Kidney (tissue), 22 donors: ENCODE data around the gene SLC23A1. TPM values are rescaled to one million over a fixed set of nuclear protein-coding genes. Genes with fewer than 3 reads are reported as not detected.
A peak's percentile ranks its signal among the peaks of the same experiment; 100 is the strongest.

Experiments used
- DNase-seq, 5 donors: peaks; one replicate each; pipeline ENCODE4 v3.0.0-alpha.2; 2013 to 2020
- FAIRE-seq: peaks from 2 replicates; lab custom pipeline; 2012; peaks lifted over from hg19 to GRCh38; lab: Jason Lieb, UNC
- H3K27ac ChIP-seq, 2 donors: one replicate each; pipeline ENCODE4 v1.7.0; 2013; ENCODE audit warnings: low read depth in 2 of 2, low read length in 2 of 2, inconsistent platforms in 1 of 2
- H3K27me3 ChIP-seq: one replicate; pipeline ENCODE4 v1.7.1; 2013; ENCODE audit warnings: low read length, inconsistent platforms; ENCODE audit not compliant: control insufficient read depth, insufficient read depth
- H3K36me3 ChIP-seq, 3 donors: one replicate each; pipeline versions ENCODE4 v1.7.0 to v1.7.1; 2013; ENCODE audit warnings: low read length in 3 of 3, control low read depth in 1 of 3, inconsistent platforms in 1 of 3; ENCODE audit not compliant: insufficient read depth in 3 of 3, control insufficient read depth in 2 of 3
- H3K4me1 ChIP-seq, 3 donors: one replicate each; pipeline versions ENCODE4 v1.7.0 to v1.7.1; 2013; ENCODE audit warnings: low read length in 3 of 3, inconsistent platforms in 1 of 3, low read depth in 1 of 3; ENCODE audit not compliant: control insufficient read depth in 2 of 3, insufficient read depth in 2 of 3
- H3K4me3 ChIP-seq, 3 donors: one replicate each; pipeline versions ENCODE4 v1.7.0 to v1.8.1; 2013; ENCODE audit warnings: low read length in 3 of 3, control low read depth in 1 of 3, inconsistent platforms in 1 of 3
- H3K9ac ChIP-seq, 3 donors: one replicate each; pipeline versions ENCODE4 v1.7.0 to v1.7.1; 2013; ENCODE audit warnings: low read length in 3 of 3, control low read depth in 1 of 3, inconsistent platforms in 1 of 3
- H3K9me3 ChIP-seq, 3 donors: one replicate each; pipeline versions ENCODE4 v1.7.0 to v1.7.1; 2013; ENCODE audit warnings: low read length in 3 of 3, control low read depth in 1 of 3, inconsistent platforms in 1 of 3; ENCODE audit not compliant: control insufficient read depth in 2 of 3, insufficient read depth in 1 of 3
- CTCF ChIP-seq: IDR thresholded peaks from 3 replicates; pipeline ENCODE4 v1.5.1; 2012; ENCODE audit warnings: mild to moderate bottlenecking, moderate library complexity, borderline replicate concordance; ENCODE audit not compliant: insufficient read depth; ENCODE audit errors: extremely low read depth
- intact Hi-C: fragments of 100-400 bp; cut with DNase I; formaldehyde crosslinking; loops from one replicate; pipeline ENCODE4 v1.11.1; 2022
- long read RNA-seq, 10 donors: library from polyadenylated mRNA in 1 of 10; unstranded in 1 of 10; transcript quantifications; one replicate each; pipeline ENCODE4 v2.0.0 and lab custom pipeline, GENCODE V29; 2021 to 2026
- polyA plus RNA-seq: library from polyadenylated mRNA; stranded (reverse); fragments of 350-450 nt; fragmentation: Illumina TruSeq; extraction: RNeasy Lipid Tissue Mini Kit (QIAGEN cat#74804); gene quantifications from one replicate; pipeline ENCODE4 v1.2.3, GENCODE V29; 2014; ENCODE audit warnings: low read depth, low replicate concordance; ENCODE audit not compliant: insufficient read depth
- total RNA-seq: library from RNA; stranded (reverse); fragmentation: NEBNext Ultra II Directional; extraction: Animal tissue kit (Norgen Biotek cat#: 25700); gene quantifications from one replicate; pipeline ENCODE4 v1.2.1, GENCODE V29; 2021
- donor health status: control.
- donor health status: control.
- donor health status: control.
- donor health status: control.
- donor health status: control.
- donor health status: DM: yes; HTN: yes; CAD: no.
- donor health status: Normal renal cell carcinoma (clear cell type).

Gene SLC23A1
- total RNA-seq (3.5 TPM), polyA plus RNA-seq (31.9 TPM)
- long read RNA-seq, donor 1, partial matches to known transcripts = 0 of 1 reads
- long read RNA-seq, donor 1, other reads (novel, unspliced or antisense) = 0 of 1 reads
- long read RNA-seq, donor 2, partial matches to known transcripts = 0 of 4 reads
- long read RNA-seq, donor 2, other reads (novel, unspliced or antisense) = 0 of 4 reads
- long read RNA-seq, donor 3, partial matches to known transcripts = 6 of 10 reads
- long read RNA-seq, donor 3, other reads (novel, unspliced or antisense) = 0 of 10 reads
- long read RNA-seq, donor 4, partial matches to known transcripts = 0 of 2 reads
- long read RNA-seq, donor 4, other reads (novel, unspliced or antisense) = 0 of 2 reads
- long read RNA-seq, donor 5 = 0 reads
- long read RNA-seq, donor 6 = 0 reads
- long read RNA-seq, donor 7, partial matches to known transcripts = 1 of 2 reads
- long read RNA-seq, donor 7, other reads (novel, unspliced or antisense) = 1 of 2 reads
- long read RNA-seq, donor 8 = 0 reads
- long read RNA-seq, donor 9 = 0 reads
- long read RNA-seq, donor 10, partial matches to known transcripts = 6 of 6 reads
- long read RNA-seq, donor 10, other reads (novel, unspliced or antisense) = 0 of 6 reads

GRCh38 chr5:139383275-139383992 is at the start of gene SLC23A1:
SLC23A1 (minus strand) TSS chr5:139383297; CDS start chr5:139383253, 44 bp downstream.
- FAIRE-seq = no peak
- no peaks in the 10 kb centered on the region for H3K27me3 ChIP-seq
- no peaks in the 10 kb centered on the region for H3K9me3 ChIP-seq
- DNase-seq = peak in 4 of 5 donors; percentile 72 to 82 (median 72)
- peaks cover 0 to 21% (median 19%) of the 10 kb centered on the region in 3 donors for H3K4me1 ChIP-seq
- peak within 1 kb of the TSS in 2 of 3 donors; percentile 36 to 71 for H3K9ac ChIP-seq
- no peak for TF ChIP-seq CTCF
- H3K27ac ChIP-seq = peak within 1 kb of the TSS; percentile 28 to 58
- intact Hi-C loops = no loop called here
- peaks cover 0 to 7% (median 0%) of the 10 kb centered on the region in 3 donors for H3K36me3 ChIP-seq
- peak within 1 kb of the TSS in 2 of 3 donors; percentile 53 to 62 for H3K4me3 ChIP-seq

DNA sequence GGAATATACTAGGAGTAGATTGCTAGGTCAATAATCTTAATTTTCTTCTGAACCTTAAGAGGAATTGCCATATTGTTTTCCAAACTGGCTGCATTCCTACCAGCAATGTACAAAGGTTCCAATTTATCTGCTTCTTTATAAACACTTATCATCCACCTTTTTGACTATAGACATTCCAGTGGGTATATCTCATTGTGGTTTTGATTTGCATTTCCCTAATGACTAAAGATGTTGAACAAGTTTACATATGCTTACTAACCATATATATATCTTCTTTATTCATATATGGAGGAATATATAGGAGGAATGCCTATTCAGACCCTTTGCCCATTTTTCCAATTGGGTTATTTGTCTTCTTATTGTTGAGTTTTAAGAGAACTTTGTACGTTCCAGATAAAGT is 48.6 kb upstream of the SLC23A1 start:
- Histone ChIP-seq H3K4me1 (no peaks in the 10 kb centered on the region), H3K27ac (no peak overlapping the region), H3K4me3 (no peak overlapping the region), H3K36me3 (no peaks in the 10 kb centered on the region), H3K9me3 (no peaks in the 10 kb centered on the region), H3K27me3 (no peaks in the 10 kb centered on the region), H3K9ac (no peak overlapping the region)
- intact Hi-C loops = no loop called here
- no peak for FAIRE-seq
- TF ChIP-seq CTCF = no peak
- no peak for DNase-seq

- no peak for TF ChIP-seq CTCF
- H3K36me3 ChIP-seq = no peaks in the 10 kb centered on the region
- FAIRE-seq = no peak
Observed at GRCh38 chr5:139430015-139430414, 46.9 kb upstream of the SLC23A1 start.

More at GRCh38 chr5:139430015-139430414, 46.9 kb upstream of the SLC23A1 start:
- Histone ChIP-seq H3K9me3 (no peaks in the 10 kb centered on the region), H3K27me3 (no peaks in the 10 kb centered on the region), H3K27ac (no peak overlapping the region), H3K4me1 (no peaks in the 10 kb centered on the region), H3K9ac (no peak overlapping the region), H3K4me3 (no peak overlapping the region)
- no peak for DNase-seq
- intact Hi-C loops = no loop called here
